OCI-LY3 (cell line): ENCODE results near the gene BPGM.

Experiments
- CTCF ChIP-seq: fragments of 200-600, 300-600 bp; sonication (generic); IDR thresholded peaks from 2 replicates; pipeline ENCODE4 v1.5.1; 2014; ENCODE audit warnings: antibody characterized with exemption, low read length, low read depth
- EZH2phosphoT487 ChIP-seq: fragments of 200-600 bp; shearing (Covaris generic); IDR thresholded peaks from 2 replicates; pipeline ENCODE4 v1.6.1; 2018; ENCODE audit warnings: antibody characterized with exemption, mixed run types, low read depth

DNA sequence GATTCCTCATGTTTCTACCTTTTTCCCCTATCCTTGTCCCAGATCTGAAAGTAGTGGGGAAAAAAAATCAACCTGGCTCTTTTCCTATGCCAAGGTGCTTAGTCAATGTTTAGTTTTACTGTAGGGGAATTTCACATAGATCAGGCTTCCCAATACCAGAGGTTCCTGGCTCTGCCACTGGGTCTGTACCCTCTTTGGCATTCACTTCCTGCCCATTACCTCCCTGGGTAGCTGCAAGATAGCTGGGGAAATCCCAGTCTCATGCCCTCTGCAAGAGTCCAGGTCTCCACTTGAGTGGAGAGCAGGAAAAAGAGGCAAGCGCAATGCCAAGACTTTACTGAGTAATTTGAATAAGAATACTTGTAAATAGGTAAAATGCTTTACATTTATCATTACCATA is 3.5 kb upstream of the BPGM start:
- TF ChIP-seq CTCF (no peak), EZH2phosphoT487 (no peak)
